ENCODE results near the gene CTRB1.
"Not testable (repeated sequence)": the region's sequence is repeated elsewhere in the genome, so short reads cannot be mapped to it uniquely, and the experiment has no call there.

Gene CTRB1

DNA sequence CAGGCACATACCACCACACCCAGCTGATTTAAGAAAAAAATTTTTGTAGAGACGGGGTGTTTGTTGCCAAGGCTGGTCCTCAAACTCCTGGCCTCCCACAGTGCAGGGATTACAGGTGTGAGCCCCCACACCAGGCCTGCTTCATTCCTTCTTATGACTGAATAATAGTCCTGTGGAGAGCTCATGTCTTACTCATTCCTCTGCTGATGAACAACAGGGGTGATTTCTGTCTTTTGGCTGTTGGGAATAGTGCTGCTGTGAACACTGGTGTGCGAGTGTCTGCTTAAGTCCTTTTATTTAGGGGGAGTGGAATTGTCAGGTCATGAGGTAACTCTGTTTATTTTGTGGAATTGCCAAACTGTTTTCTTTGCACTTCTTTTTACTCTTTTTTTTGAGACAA lies 2.7 kb upstream of the CTRB1 start:
- no peak for DNase-seq (ENCODE audit: low read depth, low spot score)
- TF ChIP-seq YY1 (IDR thresholded peaks at IDR 0.05; ENCODE audit: insufficient read depth, insufficient read length): no peak
- no peak for TF ChIP-seq ZNF274 (IDR thresholded peaks at IDR 0.05; ENCODE audit: low read depth, low read length)
- TF ChIP-seq SUZ12 (IDR thresholded peaks at IDR 0.05; ENCODE audit: extremely low read depth, insufficient read depth, insufficient read length): no peak
- no peak overlapping the region for H3K9ac ChIP-seq (ENCODE audit: insufficient read length, low read depth)
- H3K4me1 ChIP-seq (ENCODE audit: insufficient read depth, insufficient read length): peaks cover 5% of the 10 kb centered on the region
- H3K27me3 ChIP-seq (ENCODE audit: insufficient read depth, insufficient read length): no peaks in the 10 kb centered on the region
- H3K4me3 ChIP-seq (ENCODE audit: insufficient read length, low read depth): no peak overlapping the region
- no peaks in the 10 kb centered on the region for H3K9me3 ChIP-seq (ENCODE audit: insufficient read depth, low read length)
- H3K36me3 ChIP-seq (ENCODE audit: insufficient read depth, insufficient read length, low read length): no peaks in the 10 kb centered on the region

GRCh38 chr16:75216576-75216975 lies 2.2 kb upstream of the CTRB1 start:
- Histone ChIP-seq H3K9me3 (ENCODE audit: insufficient read depth, low read length) (no peaks in the 10 kb centered on the region), H3K36me3 (ENCODE audit: insufficient read depth, insufficient read length, low read length) (no peaks in the 10 kb centered on the region), H3K4me1 (ENCODE audit: insufficient read depth, insufficient read length) (peaks cover 5% of the 10 kb centered on the region), H3K4me3 (ENCODE audit: insufficient read length, low read depth) (no peak overlapping the region), H3K9ac (ENCODE audit: insufficient read length, low read depth) (no peak overlapping the region), H3K27me3 (ENCODE audit: insufficient read depth, insufficient read length) (no peaks in the 10 kb centered on the region)
- no peak for DNase-seq (ENCODE audit: low read depth, low spot score)
- TF ChIP-seq SUZ12 (IDR thresholded peaks at IDR 0.05; ENCODE audit: extremely low read depth, insufficient read depth, insufficient read length) (no peak), ZNF274 (IDR thresholded peaks at IDR 0.05; ENCODE audit: low read depth, low read length) (no peak), YY1 (IDR thresholded peaks at IDR 0.05; ENCODE audit: insufficient read depth, insufficient read length) (no peak)

DNA sequence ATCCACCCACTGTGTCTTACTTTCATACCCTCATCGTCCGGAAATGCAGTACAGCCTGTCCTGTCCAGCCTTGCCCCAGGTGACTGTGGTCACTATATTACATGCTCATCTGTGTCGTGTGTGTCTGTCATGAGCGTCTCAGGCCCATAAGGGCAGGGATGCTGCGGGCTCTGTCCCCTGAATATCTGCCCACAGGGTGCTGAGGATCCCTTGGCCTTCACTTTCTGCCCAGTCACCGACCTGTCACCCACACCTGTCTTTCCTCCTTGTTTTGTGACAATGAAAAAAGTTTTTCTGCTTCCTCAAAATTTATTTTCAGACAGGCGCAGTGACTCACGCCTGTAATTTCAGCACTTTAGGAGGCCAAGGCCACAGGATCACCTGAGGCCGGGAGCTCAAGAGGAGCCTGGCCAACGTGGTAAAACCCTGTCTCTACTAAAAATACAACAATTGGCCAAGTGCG lies 1.4 kb upstream of the CTRB1 start:
- Histone ChIP-seq H3K9me3 (ENCODE audit: insufficient read depth, low read length) (no peaks in the 10 kb centered on the region), H3K27me3 (ENCODE audit: insufficient read depth, insufficient read length) (no peaks in the 10 kb centered on the region), H3K4me1 (ENCODE audit: insufficient read depth, insufficient read length) (peaks cover 2% of the 10 kb centered on the region), H3K9ac (ENCODE audit: insufficient read length, low read depth) (no peak overlapping the region), H3K4me3 (ENCODE audit: insufficient read length, low read depth) (no peak overlapping the region), H3K36me3 (ENCODE audit: insufficient read depth, insufficient read length, low read length) (no peaks in the 10 kb centered on the region)
- no peak for DNase-seq (ENCODE audit: low read depth, low spot score)
- no peak for TF ChIP-seq ZNF274 (IDR thresholded peaks at IDR 0.05; ENCODE audit: low read depth, low read length)
- no peak for TF ChIP-seq YY1 (IDR thresholded peaks at IDR 0.05; ENCODE audit: insufficient read depth, insufficient read length)
- TF ChIP-seq SUZ12 (IDR thresholded peaks at IDR 0.05; ENCODE audit: extremely low read depth, insufficient read depth, insufficient read length): no peak

DNA sequence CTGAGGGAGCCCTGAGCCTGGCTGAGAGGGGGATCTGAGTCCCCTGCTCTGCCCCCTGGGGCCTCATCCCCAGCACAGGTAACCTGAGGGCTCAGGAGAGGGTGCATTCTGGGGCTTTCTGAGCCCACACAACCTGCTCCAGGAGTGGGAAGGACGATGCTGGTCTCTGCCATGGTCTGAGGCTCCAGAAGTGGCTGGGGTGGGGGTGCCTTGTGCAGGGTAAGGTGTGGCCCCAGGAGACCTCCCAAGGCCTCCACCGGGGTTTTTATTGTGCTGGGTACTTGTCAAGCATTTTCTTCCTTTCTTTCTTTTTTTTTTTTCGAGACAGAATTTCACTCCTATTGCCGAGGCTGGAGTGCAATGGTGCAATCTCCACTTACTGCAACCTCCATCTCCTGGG lies 300 bp downstream of the CTRB1 start:
- no peak for DNase-seq (ENCODE audit: low read depth, low spot score)
- Histone ChIP-seq H3K36me3 (ENCODE audit: insufficient read depth, insufficient read length, low read length) (no peaks in the 10 kb centered on the region), H3K9me3 (ENCODE audit: insufficient read depth, low read length) (no peaks in the 10 kb centered on the region), H3K4me3 (ENCODE audit: insufficient read length, low read depth) (no peak overlapping the region), H3K9ac (ENCODE audit: insufficient read length, low read depth) (no peak overlapping the region), H3K27me3 (ENCODE audit: insufficient read depth, insufficient read length) (no peaks in the 10 kb centered on the region), H3K4me1 (ENCODE audit: insufficient read depth, insufficient read length) (no peaks in the 10 kb centered on the region)
- TF ChIP-seq YY1 (IDR thresholded peaks at IDR 0.05; ENCODE audit: insufficient read depth, insufficient read length): no peak
- no peak for TF ChIP-seq SUZ12 (IDR thresholded peaks at IDR 0.05; ENCODE audit: extremely low read depth, insufficient read depth, insufficient read length)
- TF ChIP-seq ZNF274 (IDR thresholded peaks at IDR 0.05; ENCODE audit: low read depth, low read length): no peak

GRCh38 chr16:75219838-75220237 lies 1.1 kb downstream of the CTRB1 start:
- Histone ChIP-seq H3K4me3 (ENCODE audit: insufficient read length, low read depth) (no peak overlapping the region), H3K9me3 (ENCODE audit: insufficient read depth, low read length) (no peaks in the 10 kb centered on the region), H3K9ac (ENCODE audit: insufficient read length, low read depth) (no peak overlapping the region), H3K4me1 (ENCODE audit: insufficient read depth, insufficient read length) (peaks cover 2% of the 10 kb centered on the region), H3K27me3 (ENCODE audit: insufficient read depth, insufficient read length) (no peaks in the 10 kb centered on the region), H3K36me3 (ENCODE audit: insufficient read depth, insufficient read length, low read length) (no peaks in the 10 kb centered on the region)
- no peak for TF ChIP-seq ZNF274 (IDR thresholded peaks at IDR 0.05; ENCODE audit: low read depth, low read length)
- no peak for TF ChIP-seq SUZ12 (IDR thresholded peaks at IDR 0.05; ENCODE audit: extremely low read depth, insufficient read depth, insufficient read length)
- TF ChIP-seq YY1 (IDR thresholded peaks at IDR 0.05; ENCODE audit: insufficient read depth, insufficient read length): no peak
- DNase-seq (ENCODE audit: low read depth, low spot score): no peak

DNA sequence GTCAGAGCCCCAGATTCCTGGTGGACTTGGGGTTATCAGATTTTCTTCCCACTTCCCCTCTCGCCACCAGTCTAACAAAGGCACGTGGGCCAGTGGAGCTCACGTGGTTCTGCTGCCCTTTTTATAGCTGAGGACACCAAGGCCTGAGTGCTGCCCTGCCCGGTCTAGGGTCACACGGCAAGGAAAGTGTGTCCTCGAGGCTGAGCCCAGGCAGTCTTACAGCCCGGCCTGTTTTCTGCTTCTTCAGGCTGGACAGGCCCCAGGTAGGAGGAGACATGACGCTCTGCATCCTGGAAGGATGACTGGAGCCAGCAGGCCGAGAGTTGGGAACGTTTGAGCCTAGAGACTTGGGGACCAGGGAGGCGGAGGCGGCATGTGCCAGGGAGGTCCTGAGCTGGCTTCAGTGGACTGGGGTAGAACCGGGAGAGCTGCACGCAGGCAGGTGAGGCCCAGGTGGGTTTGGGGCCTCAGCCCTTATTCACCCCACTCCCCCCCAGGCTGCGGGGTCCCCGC lies 3.5 kb downstream of the CTRB1 start:
- no peak for DNase-seq (ENCODE audit: low read depth, low spot score)
- Histone ChIP-seq H3K9me3 (ENCODE audit: insufficient read depth, low read length) (no peaks in the 10 kb centered on the region), H3K4me3 (ENCODE audit: insufficient read length, low read depth) (no peak overlapping the region), H3K9ac (ENCODE audit: insufficient read length, low read depth) (no peak overlapping the region), H3K4me1 (ENCODE audit: insufficient read depth, insufficient read length) (peaks cover 12% of the 10 kb centered on the region), H3K27me3 (ENCODE audit: insufficient read depth, insufficient read length) (no peaks in the 10 kb centered on the region), H3K36me3 (ENCODE audit: insufficient read depth, insufficient read length, low read length) (peaks cover 5% of the 10 kb centered on the region)
- TF ChIP-seq YY1 (IDR thresholded peaks at IDR 0.05; ENCODE audit: insufficient read depth, insufficient read length): no peak
- no peak for TF ChIP-seq ZNF274 (IDR thresholded peaks at IDR 0.05; ENCODE audit: low read depth, low read length)
- no peak for TF ChIP-seq SUZ12 (IDR thresholded peaks at IDR 0.05; ENCODE audit: extremely low read depth, insufficient read depth, insufficient read length)

- H3K27me3 ChIP-seq (ENCODE audit: insufficient read depth, insufficient read length); H3K9me3 ChIP-seq (ENCODE audit: insufficient read depth, low read length); DNase-seq (ENCODE audit: low read depth, low spot score); H3K9ac ChIP-seq (ENCODE audit: insufficient read length, low read depth); H3K4me3 ChIP-seq (ENCODE audit: insufficient read length, low read depth): not testable (repeated sequence)
- peaks cover 12% of the 10 kb centered on the region for H3K4me1 ChIP-seq (ENCODE audit: insufficient read depth, insufficient read length)
- peaks cover 13% of the 10 kb centered on the region for H3K36me3 ChIP-seq (ENCODE audit: insufficient read depth, insufficient read length, low read length)
Observed at GRCh38 chr16:75223129-75223528, 4.3 kb downstream of the CTRB1 start.

Data from NT2/D1 (cell line).